HG03460 (cell line): ENCODE results near the gene TF.

Experiments
- ATAC-seq: cut with Tn5 transposase; IDR thresholded peaks from one replicate; pipeline ENCODE4 v1.9.1; 2021; ENCODE audit not compliant: unreplicated experiment

The TF gene

DNA sequence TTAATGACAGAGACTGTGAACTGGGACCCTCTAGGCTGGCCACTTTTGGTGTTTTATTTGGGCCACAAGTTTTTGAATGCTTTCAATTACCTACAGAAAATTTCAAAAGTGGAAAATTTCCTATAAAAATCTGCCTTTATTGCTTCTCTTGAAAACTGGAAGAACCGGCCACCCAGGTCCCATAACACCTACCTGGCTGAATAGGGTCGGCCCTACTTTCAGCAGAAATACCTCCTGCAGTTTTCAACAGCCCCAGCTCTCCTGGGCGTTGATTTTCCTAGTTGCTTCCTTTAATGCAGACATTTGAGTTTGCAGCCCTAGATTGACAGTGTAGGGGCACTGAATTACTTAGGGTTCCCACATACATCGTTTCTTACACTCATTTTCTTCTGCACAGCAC lies 58.7 kb downstream of the TF start:
- ATAC-seq: no peak

DNA sequence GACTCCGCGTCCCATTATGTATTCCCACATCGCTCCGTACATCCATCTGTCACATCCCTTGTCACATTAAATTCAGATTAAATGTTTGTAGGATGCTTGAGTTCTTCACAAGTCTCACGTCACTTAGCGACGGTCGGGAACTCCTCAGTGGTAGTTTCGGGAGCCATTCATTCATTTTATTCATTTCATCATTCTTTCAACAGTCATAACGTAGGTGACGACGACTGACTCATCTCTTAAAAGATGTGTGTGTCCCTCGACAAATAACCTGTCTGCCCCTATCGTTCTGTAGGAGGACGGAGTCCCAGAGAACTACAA lies 59.1 kb downstream of the TF start:
- ATAC-seq: no peak

DNA sequence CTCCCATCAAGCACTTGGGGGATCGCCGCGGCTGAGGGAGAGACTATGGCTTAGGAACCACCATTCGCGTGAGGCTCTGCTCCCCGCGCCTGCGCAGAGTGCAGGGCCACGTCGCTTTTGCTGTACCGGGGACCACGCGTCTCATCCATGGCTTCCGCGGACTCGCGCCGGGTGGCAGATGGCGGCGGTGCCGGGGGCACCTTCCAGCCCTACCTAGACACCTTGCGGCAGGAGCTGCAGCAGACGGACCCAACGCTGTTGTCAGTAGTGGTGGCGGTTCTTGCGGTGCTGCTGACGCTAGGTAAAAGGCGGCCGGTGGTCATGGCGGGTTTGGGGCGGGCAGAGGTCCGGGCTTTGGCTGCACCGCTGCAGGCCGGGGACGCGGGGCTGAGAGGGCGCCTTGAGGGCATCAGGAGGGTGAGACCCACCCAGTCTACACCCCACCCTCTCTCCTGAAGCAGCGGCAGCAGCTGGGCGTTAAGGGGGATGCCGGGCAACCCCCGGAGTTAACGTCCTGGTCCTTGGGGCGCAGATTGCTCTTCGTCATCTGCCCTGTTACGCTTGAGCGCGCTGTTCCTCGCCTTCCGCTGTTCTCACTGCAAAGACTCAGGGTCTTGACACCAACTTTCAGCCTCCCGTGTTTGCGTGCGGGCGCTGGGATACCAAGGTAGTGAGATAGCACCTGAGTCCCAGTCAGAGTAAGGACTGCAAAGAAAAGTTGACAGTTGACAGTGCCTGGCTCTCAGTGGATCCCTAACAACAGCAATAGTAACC lies 59.7 kb downstream of the TF start, which contains the start of gene SRPRB:
Gene SRPRB, plus strand, starts transcription at position 114 of the 774 bp plus-strand sequence. Its CDS starts 34 bp downstream, at position 148.
- ATAC-seq: peak; percentile 97

DNA sequence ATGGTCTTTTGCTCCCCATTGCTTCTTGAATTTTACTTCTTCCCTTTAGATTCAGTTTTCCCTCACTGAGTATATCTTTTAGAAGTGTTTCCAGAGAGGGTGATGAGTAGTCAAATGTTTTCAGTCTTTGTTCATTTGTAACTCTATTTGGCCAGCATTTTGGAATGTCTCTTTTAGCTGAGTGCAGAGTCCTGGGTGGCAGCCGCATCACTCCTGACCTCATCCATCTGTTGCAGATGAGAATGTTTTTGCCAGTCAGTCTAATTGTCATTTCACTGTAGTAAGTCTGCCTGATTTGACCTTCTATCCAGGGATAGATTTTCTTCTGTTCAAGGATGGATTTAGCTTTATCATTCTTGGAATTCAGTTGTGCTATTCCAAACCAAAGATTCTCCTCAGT lies 66.7 kb downstream of the TF start:
- ATAC-seq: no peak

DNA sequence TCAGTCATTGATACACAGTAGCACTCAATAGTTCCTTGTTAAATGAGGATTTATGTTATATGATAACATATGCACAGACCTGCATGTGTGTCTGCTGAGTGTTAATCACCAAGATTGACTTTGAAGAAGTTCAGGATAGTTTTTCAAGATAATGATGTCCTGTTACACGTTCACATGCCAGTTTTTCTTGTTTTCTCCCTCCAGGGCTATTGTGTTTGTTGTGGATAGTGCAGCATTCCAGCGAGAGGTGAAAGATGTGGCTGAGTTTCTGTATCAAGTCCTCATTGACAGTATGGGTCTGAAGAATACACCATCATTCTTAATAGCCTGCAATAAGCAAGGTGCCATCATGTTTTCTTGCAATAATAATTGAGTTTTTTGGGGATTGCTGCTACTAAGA lies 69.2 kb downstream of the TF start:
- no peak for ATAC-seq

DNA sequence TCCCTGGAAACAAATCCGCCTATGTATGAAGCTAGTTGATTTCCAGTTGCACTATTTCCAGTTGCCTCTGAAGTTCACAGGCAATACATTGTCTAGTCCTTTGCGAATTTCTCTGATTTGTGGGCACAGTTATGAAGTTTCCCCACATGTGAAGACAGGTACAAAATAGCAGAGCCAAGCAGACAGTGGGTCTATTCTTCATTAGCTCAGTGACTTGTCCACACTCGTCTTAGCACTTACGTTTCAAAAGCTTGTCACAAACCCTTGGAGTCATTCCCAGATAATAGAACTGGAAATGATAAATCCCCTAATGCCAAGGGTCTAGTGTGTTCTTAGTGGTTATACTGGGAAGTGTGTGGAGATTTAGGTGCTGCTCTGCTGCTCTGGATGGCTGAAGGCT lies 73.9 kb downstream of the TF start:
- no peak for ATAC-seq

DNA sequence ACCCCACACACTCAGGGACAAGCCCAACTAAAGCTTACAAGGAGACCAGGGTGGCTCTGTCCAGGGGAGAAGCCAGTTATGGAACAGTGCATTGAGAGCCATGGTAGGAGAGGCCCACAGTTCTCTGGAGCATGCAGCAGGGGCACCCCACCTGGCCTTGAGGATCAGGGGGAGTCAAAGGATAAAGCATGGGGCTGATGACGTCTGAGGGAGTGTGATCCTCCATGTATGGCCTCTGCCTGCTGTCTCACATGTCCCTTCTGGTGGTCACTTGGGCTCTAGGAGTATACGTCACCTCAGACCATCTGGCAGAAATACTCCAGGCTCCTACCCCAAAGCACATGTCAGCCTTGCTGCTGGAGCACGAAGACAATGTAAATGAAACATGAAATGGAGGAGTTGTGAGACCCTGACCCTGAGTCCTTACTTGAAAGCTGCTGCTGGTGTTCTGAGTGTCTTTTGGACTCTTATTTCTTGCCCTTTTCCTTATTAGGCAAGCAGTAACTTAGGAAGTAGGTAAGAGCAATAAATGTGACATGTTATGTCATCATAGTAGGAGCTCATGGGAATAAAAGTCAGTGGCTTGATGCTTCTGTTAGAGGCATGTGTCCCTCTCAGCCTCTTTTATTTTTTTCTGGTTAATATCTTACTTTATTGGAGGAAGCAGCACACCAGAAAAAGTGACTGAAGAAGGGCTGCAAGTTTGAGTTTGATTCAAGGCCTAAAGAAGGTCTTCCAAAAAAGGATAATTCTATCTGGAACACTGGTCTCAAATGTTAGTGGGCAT lies 74.9 kb downstream of the TF start:
- no peak for ATAC-seq

DNA sequence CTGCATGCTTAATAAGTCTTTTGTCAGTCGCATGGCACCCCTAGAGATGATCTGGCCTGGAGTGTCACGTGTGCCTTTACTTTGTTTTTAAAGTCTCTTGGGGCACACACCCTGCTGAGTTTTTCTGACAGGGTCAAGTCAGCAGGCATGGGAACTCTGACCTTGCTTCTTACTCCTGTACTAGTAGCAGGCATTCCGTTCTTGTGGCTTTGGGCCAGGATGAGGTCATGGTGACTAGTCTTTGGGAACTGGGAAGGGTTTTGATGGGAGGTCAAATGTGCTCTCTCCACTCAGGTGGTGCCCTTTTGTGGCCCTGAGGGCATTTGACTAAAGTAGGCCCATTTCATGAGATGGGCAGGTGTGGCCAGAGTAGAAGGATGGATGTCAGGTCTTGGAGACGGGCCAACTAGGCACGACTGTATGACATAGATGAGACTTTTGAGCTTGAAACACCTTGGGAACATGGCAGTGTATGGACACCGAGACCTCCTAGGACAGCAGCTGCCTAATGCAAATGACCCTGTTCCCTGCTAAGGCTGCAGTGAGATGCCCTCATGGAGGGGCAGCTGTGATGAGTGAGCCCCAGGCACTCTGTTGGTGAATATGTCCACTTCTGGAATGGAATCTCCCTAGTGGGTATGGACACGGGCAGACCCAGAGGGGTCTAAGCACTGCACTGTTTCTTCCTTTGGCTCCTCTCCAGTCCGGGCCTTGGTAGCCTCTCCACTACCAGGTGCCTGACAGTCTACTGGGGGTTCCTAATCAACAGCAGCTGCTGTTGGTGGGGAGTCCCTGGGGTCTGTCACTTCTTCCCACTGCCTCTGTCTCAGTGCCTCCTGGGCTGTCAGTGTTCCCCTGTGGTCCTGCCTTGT lies 75.8 kb downstream of the TF start:
- ATAC-seq: no peak

DNA sequence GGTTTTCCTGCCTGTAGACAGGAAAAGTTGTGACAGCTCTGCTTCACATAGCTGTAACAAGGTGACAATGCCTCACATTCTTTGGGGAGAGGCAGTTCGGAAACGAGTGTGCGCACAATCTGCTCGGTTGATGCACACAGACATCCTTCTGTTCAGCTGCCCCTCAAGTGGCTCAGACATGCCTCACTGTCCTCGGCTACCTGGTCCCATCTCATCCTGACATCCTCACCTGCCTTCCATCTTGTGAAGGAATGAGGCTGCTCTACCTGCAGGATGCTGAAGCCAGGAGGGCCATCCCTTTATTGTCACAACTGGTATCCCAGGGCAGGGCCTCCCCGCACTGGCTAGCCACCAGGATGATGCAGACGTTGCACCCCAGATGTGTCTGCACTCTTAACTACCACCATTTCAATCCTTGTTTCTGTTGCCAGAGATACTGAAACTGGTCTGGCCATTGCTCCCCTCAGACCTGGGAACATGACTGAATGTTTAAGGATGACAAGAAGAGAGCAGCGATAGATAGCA lies 78.8 kb downstream of the TF start:
- no peak for ATAC-seq

DNA sequence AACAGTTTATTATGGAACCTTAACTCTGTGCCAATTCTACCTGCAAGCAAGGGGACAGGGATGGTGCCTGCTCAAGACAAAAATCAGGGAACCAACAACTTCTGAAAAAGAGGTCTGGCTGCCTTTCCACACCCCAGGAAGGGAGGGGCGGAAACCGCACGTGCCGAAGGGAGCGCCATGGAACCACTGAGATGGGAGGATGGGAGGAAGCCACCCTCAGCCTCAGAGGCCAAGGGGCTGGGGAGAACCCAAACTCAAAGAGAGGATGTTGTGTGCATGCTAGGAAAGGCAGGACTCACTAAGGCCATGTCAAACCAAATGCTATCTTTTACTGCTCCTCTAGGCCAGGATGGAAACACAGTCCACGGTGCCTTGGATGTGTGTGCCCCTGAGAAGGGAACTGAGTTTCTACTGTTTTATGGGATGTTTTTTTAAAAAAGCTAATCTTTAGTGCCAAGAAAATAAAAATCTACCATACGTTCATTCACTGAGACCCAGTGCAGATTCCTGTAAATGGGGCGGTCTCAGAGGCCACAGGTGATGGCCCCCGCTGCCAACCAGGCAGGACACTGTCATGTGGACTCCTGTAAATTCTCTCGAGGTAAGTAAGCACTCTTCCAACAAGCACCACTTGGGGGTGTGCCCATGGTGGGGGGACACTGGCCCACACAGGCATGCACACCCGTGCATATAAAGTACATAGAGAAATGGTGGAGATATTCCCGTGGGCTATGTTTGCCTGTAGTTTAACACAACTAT lies 80.0 kb downstream of the TF start:
- no peak for ATAC-seq

DNA sequence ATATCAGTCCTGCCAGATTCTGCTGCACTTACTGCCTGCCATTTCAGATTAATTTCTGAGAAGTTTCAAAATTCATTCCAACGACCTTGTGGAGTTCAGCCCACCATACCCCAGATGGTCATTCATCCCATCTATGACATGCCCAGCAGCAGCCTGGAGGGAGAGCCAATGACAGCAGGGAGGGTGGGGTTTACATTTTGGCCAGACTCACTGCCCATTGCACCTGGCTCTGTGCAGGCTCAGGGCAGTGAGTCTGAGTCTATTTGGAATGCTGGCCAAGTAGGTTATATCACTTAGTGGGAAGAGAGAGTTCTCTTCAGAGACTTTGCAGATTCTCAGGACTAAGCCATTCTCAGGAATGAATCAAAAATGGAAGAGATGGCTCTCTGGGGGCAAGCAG lies 80.9 kb downstream of the TF start:
- no peak for ATAC-seq

DNA sequence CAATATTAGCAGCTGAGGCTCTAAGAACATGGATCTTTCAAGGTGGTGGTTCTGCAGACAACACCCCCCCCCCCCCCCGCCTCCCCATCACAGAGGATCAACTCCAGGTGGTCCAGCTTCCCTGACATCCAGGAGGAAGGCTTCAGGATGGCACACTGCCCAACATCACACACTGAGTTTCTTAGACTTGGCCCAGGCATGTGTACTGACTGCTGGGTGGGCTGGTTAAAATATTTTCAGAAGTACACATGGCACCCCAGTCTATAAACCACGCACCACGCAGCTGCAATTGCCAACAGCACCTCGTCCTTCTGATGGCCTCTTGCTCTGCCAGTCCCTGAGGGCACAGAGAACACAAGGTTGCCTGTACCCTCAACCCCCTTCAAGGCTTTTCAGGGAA lies 81.5 kb downstream of the TF start:
- no peak for ATAC-seq

DNA sequence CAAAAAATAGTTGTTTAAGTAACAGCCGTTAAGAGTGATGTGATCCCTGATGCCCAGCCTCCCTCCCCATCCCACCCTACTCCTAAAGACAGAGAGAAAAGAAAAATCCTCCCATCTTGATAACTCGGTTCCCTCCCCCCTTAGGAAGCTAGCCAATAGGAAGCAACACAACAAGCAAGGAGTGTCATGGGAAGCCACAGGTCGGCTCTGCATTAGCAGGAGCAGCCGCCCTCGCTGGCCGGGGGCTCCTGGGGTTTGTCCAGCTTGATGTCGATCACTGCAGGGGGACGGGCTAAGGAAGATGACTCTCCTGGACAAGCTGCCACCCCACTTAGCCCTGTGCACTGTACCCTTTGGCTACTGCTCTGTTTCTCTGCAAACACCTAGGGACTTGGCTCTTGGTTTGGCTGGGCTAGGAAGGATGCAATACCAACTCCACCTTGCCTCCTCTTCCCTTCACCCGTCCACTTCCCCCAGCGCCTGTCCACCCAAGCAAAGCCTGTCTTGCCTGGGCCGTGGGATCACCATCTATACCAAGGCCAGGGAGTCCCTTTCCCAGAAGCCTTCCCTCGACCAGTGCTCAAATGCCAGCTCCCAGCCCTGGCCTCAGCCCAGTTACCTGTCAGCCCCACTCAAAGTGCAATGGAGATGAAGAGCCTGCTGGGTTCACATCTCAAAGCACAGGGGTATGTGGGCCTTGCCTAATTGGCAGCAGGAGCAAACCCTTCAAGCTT lies 82.5 kb downstream of the TF start:
- ATAC-seq: no peak

DNA sequence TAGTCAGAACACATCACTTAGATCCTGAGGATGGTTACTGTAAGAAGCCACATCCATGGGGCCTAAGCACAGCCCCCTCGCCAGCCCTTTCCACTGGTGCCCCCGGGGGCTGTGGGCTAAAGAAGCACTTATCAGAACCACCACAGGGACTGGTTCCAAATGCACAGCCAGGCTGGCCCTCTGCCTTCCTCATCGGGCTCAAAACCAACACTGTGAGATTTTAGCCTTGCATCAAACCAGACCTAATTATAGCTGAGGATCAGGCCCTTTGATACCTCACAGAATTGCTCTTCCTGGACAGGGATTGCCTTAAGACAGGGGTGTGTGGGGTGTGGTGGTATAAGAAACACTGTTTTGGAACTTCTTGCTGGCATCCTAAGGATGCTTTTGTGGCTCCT lies 83.1 kb downstream of the TF start:
- no peak for ATAC-seq

DNA sequence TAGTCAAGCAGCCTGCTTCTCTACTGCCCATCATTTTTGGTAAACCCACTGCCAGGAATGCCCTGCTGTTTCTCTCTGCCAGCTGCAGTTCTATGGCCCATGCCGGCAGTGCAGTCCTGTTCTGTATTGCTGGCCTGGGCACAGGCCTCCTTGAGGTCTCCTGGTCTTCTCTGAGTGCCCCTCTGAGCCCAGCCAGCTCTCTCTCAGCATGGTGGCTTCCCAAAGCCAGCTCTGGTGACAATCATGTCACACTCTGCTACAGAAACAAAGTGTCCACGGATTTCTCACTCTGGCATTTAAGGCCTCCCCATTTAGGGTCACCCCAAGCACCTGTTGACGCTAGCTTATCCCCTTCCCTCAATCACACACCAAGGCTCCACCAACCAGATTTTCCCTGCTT lies 83.9 kb downstream of the TF start:
- no peak for ATAC-seq

DNA sequence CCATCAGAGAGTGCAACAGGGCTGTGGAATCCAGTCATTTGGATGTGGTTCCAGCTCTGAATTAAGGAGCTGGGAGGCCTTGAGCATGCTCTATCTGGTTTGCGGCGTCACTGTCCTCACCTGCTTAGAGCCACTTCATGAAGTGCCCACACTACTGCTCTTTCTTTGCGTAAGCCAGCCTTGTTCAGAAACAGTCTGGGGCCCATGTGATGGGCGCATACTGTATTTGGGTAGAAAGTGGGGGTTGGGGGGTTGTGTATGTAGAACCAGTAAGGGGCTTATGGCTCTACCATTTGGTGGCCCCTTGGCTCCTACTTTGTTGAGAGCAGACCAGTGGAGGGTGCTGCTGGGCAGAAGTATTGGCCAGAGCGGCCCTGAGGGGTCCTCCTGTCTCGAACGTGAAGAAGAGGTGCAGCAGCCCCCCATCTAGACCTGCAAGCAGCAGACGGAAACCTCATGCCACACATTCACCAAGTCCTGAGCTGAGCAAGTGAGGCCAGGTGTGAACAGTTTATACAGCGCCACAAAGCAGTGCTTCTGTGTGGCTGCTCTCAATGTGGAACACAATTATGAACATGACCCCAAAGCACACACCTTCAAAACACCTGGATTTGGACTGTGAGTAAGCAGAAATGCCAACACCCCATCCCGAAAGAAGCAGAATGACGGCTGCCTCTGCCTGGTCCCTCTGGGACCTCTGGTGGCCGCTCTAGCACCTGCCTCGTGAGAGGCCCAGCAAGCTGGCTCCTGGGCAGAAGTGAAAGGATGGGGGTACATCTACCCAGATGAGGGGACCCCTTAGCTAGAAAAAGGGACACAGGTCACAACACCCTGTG lies 86.0 kb downstream of the TF start:
- ATAC-seq: no peak

DNA sequence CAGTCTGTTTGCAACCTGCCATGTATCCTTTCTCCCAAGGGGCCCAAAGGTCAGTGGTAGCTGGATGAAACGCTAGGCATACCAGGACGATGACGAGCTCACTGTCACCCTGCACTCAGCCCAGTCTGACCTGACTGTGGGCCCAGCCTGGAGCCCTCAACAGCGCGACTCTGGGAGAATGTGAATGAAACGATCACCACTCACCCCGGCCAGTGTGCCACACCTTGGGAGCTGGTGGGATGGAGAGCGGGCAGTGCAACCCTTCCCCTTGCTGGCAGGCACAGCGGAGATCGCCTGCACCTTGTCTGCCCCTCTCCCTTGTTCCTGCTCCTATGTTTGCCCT lies 86.6 kb downstream of the TF start:
- no peak for ATAC-seq

DNA sequence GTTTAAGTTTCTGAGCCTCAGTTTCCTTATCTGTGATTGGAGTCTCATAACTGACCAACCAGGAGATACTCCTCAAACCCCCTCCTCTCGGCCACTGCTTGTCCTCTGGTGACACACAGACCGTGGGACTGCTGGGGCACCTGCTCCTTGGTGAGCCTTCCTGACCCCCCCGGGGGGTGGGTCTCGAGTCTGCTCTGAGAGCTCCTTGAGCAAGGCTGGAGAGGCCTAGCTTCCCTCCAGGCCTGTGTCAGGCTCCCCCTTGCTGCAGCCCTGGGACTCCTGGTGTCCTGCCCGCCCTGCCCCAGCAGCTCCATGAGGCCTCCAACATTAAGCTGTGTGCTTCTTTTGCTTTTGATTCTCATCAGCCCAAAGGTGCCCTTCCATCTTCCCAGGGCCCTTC lies 87.1 kb downstream of the TF start:
- ATAC-seq: no peak

DNA sequence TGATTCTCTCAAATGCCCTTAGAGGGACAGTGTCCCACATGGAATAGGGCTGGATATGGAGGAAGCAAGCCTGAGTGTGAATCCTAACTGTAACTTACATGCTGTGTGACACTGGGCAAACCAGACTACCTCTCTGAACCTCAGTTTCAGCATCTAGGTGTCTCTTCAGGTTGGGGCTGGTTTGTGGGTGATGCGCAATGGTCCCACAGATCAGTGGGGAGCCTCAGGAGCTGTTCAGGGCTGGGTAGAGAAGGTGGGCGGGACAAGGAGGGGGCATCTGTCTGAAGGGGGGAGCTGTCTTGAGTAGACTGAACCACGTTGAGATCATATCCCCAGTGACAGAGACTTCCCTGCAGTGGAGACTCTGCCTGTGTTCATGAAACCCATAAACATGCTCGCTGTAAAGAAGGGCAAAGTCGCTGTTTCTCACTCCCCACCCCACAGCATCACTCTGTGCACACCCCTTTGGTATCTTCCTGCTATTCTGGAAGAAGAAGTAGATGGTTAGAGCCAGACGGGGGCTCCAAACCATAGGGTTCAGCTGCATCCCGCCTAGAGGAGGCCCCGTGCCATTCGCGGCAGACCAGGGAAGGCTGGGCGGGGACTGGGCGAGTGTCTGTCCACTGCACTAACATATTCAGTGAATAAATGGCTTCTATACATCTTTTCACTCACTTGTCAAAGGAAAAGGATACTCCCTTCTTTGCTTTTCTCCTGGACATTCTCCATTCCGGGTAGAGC lies 87.9 kb downstream of the TF start:
- no peak for ATAC-seq
